ENCODE data around the gene NFIB.

The NFIB gene

DNA sequence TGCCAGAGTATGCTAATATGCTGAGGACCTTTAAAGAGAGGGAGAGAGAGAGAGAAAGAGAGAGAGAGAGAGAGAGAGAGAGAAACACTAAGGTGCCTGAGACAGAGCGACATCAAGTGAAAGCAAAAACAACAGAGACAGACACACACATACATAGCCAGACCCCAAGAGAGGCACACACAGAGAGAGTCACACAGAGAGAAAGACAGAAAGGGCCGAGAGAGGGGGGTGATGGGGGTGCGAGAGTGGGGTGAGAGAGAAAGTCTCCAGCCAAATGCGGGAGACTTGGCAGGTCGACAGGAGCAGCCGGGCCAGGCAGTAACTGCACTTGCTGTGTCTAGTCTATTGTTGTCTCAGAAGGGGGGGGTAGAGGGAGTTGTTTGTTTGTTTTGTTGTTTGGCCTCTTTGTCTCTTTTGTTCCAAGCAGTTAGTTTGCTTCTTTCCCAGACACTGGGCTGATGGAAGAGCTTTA is 30.1 kb upstream of the NFIB start:
- no peak for DNase-seq

DNA sequence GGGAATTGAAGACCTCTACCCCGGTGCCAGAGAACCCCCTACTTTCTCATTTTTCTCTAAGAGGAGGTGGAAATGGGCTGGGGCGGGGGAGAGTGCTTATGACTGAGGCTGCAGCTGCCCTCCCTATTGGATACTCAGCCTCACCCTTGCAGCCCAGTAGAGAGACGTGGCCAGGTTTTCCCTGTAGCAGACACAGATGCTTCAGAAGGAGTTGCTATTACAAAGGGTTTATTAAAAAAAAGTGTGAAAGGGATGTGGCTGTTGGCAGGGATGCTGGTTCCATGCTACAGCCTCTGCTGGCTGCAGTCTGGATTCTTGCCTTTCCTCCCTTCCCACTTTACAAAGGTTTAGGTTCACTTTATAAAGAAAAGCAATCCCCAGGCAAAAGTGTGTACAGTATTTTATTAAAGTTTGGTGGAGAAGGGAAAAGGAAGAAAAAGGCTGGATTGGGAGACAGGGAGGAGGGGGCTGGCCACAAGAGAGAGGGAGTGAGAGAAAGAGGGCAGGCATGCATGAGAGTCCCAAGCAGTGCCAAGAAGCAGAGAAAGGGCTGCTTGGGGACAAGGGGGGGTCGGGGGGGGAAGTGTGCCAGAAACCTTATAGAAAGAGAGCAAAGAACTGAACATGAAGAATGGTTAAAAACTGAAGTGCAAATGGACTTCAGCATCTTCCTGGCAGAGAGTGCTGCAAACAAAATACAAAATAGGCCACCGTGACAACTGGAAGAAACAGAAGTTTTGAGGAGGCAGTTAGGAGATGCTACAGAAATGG is 29.5 kb upstream of the NFIB start:
- DNase-seq: no peak

DNA sequence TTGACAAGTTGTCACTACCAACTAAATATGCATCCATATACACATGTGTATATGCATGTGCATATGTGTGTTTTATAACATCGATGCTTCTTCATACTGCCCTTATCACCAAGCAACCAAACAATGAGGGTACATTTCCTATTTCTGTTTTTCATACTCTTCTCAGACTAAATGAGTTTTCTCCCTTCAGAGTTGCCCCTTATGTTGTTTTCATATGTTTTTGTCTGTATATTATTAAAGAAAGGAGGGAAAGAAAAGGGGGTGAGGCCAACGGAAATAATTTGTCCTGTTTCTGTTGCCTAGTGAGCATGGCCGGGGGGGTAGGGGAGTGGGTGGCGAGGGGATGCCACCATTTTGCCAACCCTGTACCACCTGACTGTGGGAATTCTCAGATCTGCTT is 28.8 kb upstream of the NFIB start:
- no peak for DNase-seq

DNA sequence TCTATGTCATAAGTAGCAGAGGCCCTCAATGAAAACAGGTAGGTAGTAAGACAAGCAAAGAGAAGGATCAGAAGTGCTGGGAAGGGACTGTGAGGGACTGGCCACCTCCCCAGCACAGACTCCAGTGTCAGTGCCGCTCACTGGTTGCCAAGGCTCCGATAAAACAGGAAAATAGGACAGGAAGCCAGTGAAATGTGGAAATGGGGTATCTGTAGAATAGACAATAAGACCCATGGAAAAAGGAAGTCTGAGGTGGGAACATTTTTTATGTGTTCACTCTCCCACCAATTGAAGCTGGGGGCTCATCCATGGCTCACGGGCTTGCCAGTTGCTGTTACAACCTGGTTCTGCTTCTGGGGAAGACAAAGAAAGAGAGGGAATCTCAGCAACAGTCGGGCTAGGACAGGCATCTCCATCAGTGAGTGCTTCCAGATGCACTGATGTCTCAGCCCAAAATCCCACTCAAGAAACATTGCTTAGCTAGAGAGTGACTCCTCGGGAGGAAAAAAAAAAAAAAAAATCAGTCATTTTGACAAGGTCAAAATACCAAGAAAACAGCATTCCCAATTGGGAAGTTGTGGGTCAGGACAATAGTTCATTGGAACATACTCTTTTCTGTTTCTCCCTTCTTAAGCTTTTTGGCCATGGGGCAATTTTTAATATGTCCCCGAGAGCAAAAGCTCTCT is 27.6 kb upstream of the NFIB start:
- no peak for DNase-seq

DNA sequence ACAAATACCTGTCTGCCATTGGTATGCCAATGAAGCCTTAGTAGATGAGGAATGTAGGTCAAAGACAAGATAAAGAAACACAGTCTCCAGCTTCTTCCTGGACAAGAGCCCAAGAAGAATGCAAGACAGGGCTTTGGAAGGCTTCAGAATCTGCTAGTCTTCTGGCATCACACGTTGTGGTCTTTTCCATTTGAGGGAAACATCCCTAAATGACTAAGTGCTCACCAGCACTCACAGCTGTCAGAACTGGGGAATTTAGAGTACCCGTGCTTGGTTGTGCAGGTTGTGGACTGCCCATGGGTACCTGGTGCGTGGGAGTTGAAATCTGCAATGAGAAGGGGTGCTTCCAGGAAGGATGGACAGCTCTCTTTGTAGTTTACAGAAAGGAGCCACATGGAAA is 27.1 kb upstream of the NFIB start:
- DNase-seq: no peak

DNA sequence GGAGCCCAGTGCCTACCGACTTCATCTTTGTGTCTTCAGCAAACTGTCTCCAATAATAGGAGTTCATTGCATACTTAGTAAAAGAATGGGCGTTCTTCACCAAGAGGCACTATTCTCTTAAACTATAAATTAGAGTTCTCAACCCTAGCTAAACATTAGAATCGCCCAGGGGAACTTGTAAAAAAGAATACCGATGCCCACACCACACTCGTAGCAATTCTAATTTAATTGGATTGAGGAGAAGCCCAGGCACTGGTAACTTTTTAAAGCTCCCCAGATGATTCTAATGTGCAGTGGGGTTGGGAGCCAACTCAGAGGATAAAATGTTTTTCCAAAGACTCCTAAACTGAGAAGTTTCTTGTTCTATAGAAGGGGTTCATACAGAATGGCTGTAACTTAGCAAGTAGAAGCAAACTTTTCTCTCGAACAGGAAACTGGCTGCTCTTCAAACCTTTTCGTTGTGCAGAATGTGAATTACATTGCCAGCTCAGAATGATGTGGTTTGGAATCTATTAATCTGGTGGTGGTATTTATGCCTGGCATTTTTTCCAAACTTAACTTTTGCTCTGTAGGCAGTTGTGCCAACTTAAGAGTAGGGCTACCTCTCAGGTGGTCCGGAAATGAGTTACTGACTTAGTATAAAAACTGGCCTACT is 26.4 kb upstream of the NFIB start:
- no peak for DNase-seq

DNA sequence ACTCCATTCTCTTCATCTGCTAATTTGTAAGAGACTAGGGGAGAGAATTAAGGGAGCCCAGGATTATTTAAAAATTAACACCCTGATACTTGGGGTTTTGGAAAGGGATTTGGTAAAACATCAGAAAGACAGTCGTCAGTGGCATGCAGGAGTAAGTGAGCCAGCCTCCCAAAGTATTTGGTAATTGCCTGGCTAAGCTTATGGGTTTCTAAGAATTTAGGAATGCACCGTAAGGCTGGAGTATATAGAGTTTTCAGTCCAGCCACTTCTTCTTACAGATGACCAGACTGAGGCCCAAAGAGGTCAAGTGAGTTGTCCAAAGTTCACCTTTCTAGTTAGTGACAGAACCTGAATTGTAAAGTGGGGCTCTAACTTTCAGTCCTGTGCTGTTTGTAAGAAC is 25.8 kb upstream of the NFIB start:
- no peak for DNase-seq

DNA sequence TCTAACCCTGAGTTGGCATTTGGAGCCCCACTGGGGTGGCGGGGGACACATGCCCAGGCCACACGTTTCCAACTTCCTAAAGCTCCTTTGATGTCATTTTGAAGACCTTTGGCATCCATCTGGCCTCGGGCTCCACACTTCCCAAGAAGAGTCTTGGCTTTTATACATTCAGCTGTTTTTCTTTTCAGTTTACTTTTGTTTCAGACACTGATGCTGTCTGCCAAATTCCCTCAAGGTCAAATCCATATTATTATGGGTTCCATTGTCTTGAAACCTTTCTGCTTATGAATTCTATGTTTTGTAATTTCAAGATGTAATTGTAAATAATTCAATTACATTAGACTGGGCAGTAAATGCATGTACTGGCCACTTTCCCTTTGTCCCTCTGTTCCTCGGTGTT is 23.7 kb upstream of the NFIB start:
- DNase-seq: no peak

DNA sequence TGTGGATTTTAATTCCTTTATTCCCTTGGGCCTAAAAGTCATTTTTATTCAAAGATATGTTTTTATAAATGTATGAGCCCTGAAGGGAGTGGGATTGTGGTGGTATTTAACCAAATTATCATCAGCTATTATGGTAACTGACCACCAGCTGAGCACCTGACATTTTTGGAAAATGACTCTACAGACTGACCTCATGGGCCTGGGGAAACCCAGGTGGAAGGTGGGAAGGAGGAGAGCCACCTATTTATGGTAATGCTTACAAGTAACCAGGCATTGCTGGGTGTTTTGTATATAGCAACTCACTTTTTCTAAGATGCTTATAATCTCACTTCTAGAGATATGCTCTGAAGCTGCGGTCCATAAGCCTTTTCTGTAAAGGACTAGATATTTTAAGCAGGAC is 22.3 kb upstream of the NFIB start:
- no peak for DNase-seq

DNA sequence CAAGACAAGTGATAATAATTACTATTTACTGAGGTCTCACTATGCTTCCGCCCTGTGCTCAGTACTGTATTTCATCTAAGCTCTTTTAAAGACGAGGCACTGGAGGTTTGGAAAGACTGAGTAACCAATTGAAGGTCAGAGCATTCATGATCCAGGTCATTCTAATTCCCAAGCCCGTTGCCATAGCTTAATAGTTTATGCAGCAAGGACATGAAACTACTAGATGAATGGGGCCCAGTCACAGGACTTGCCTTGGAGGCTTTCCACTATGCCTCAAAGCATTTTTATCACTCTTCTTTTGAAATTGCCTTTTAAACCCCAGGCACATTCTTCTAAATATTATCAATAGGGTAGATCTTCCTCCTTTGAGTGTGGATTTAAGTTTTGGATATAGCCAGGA is 17.2 kb upstream of the NFIB start:
- DNase-seq: no peak

DNA sequence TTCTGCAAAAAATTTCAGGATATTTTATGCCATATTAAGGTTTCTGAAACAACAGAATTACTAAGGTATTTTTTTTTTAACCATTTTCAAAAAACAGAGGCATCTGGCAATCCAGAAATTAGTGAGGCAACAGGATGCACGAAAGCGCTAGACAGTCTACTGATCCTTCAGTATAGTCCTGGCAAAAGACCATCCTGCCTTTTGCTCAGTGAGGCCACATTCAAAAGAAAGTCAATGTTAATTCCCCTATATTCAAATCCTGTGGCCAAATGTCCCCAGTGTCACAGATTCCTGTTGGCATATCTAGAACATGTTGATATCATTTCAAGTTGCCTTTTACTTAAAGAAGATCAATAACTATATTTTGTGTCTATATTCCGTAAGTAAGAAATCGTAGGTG is 13.1 kb upstream of the NFIB start:
- no peak for DNase-seq

DNA sequence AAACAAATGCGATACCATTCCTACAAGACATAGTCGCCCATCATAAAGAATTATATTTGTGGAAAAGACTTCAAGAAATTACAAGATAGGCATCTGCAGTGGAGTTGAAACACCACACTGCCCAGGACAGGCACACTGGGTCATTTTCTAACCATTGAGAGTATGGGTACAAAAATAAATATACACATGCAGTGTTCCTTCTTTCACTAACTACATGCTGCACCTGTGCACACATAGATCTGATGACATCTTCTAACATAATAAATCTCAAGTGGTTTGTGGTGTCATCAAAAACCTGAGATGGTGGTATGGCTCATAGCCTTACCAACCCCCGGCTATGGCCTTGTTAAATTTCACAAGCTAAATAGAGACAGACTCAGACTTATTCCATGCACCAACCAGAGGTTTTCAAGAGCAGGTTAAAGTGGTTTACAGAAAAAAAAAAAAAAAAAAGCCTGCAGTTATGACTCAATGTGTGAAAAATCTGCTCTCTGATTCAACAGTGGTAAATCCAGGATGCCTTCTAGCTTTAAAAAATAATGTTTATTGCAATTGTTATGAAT is 12.4 kb upstream of the NFIB start:
- DNase-seq: no peak

DNA sequence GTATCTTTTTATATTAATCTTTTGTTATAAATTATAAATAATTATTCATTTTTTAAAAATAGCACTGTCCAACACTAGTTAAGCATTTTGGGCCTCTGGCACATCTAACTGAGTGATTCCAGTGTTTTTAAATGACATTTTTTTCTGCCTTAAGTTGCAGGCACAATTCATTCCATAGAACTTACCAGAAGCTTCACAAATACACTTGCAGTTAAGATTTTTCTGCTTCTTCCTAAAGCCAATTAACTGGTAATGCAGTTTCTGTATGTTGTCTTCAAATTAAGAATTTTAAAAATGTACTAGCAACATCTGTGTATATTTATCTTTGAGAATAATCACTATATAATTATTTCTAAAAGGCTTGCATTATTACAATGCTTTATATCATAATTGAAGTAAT is 11.2 kb upstream of the NFIB start:
- no peak for DNase-seq

DNA sequence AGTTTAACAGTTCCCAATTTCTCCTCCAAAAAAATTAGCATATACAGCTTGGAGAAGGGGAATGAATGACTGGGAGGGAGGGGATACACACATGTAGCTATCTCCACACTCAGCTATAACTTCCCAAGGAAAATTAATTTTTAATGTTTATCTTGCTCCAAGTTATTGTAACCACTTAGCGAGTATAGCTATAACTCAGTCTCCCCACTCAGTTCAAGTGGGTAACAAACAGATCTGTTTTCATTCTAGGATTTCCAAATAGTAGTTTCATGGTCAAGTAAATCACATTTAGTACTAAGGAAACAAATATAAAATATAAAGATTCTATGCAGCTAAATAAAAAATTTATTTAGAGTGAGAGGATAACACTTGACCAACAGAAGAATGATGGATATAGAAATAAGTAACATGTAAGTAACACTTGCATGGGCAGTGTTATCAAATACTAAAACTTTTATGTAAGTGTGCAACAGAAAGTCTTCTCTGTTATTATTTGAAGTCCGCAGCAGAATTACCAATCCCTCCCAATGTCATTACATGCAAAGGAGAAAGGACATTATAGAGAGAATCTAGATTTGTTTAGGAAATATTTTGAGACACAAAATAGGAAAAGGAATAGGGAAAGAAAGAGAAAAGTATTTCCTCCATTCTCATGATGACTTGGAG is 10.2 kb upstream of the NFIB start:
- DNase-seq: no peak

DNA sequence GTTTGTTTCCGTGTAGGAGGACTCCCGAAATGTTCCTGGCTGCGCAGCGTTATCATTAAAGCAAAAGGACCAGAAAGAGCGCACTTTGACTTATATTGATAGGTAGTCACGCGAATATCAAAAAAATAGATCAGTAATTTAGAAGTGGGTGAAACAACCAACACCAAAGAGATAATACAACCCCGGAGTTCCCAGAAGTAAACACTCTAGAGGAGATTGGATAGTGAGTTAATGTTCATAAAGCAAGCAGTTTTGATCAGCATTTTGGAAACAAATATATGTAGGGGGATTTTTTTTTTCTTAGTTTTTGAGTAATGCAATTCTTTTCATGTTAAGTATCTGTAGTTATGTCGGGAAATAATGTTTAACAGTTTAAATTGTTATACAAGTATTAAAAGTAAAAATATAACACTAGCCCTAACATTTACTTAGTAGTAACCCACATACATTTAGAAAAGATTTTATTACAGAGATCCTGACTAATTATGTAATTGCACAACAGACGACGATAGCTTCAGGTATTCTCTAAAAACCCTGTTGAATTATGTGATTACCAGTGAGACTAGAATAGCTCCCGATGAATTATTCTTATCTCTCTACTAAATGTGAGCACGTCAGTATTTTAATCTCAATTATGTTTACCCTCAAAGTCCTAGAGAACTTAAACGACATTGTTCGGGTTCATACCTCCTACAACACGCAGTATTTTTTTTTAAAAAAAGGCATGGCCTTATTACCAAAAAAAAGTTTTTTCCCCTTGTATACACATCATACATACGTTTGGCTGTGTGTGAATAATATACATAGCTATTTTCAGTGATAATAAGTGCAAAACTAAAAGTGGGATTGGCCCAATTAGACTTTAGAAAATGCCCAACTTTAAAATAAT is 9.4 kb upstream of the NFIB start:
- DNase-seq: no peak

DNA sequence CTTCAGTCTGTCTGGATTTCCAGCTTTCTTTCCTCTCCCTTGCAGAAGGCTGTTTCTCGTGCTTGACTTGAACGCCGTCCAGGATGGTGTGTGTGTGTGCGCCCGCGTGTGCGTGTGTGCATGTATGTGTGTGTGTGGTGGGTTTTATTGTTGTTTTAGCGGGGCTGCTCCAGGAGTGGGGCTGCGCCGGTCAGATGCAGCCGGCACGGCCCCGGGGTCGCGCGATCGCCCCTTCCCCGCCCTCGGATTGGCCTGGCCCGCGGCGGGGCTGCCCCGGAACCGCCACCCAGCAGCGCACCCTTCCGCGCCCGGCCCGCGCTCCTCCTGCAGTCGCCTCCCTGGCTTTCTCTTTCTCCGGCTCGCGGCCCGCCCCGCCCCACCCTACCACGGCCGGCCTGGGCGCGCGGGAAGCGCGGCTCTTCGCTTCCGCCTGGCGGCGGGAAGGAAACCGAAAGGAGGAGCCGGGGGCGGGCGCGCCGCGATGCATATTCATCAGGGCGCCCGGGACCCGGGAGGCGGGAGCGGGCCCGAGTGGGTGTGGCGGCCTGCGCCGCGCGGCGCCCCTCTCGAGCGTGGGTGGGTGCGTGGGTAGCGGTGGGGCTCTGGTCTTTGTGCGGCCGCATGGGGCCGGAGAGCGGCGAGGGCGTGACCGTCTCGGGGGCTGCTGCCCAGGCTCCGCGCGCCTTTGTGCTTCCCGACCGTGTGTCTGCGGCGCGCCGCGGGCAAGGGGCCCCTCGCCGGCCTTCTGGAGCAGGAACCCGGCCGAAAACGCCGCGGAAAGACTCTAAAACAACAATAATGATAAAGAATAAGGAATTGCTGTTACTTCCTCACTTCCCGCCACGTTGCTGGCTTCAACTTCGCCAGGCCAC is 8.5 kb upstream of the NFIB start:
- peak; percentile 76 for DNase-seq

DNA sequence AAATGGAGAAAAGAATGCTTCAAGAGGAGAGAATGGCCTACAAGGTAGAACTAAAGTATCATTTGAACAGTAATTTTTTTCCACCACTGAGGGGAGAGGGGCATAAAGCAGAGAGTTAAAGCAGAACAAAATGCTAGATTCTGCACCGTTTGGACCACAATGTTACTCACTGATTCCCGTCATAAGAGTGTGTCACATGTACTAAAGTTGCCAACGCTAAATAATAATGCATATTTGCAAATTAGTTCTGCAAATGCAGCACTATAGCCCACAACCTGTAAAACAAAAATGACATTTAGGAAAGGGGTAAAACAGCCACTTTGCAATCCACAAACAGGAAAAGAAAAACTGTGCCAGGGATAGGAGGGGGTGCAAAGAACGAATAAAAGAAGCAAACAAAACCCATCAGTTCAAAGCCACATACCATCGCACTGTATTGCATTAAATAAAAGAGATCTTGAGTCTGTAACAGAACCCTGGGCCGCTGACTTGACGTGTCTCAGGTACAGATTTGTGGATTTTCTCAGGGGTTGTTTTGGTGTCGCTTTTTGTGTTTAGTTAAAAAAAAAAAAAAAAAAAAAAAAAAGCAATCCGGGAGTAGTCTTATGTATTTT is 7.7 kb upstream of the NFIB start:
- DNase-seq: no peak

DNA sequence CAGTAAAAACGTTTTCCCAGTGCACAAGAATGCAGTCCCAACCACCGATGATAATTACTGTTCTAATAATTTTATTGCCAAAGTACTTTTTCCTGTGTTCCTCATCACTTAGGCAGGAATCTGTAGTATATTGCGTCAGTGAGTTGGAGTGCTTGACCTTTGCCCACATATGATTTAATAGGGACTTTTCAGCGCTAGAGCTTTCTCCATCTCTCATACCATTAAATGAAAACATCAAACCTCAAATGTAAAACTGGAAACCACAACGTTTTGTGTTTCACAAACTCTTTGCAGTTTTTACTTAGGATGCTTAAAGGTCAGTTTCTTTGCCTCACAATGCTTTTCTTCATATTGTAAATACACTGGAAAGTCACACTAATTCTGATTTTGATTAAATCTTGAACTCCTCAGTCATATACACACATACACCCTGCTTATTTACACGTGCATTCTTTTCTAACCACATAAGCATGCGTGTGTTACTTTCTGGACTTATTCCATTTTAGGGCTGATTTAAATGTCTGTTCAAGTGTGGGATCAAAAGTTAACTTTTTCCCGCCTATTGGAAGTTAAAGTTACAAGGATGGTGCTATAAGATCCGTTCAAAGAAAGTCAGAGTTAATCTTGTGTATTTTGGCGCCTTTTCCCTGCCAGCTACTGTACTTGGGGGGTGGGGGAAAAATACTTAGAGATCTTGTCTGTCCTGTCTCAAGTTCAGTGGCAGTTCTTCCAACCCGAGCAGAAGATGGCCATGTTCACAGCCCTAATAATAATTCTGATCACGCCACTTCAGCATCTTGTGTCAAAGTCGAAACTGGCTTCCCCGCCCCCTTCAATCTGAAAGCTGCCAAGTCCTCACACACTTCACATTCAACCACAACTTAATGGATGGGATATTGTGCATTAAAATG is 6.6 kb upstream of the NFIB start:
- DNase-seq: no peak

DNA sequence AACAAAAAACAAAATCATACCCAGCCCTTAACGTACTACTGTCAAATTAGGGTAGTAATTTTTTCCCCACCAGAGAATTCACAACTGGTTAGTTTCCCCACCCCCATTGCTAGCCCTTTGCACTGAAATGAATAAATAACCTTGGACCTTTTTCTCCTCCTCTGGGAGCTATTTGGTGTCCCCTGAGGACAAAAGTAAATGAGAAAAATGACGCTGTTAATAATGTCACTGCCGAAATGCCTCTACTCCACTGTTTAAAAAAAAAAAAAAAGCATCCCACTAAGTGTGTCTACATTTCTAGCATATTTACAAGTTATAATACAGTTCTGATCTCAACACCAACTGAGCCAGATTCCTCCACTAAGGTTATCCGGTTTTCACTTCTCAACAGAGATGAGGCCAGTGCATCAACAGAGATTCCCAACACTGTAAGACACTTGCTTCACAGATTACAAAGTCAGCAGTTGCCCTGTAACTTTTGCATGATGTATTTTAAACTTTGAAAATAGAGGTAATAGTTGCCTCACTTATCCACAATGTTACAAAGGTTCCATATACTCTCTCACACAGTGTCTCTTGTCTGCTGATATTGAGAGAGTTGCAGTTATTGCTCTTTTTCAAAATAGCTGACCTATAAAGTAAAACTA is 5.1 kb upstream of the NFIB start:
- DNase-seq: no peak
